Endothelial cell of hepatic sinusoid (primary cell): ENCODE data around the gene AQP5.

ENCODE experiments used
- in situ Hi-C: cut with HindIII; loops from 2 replicates; pipeline ENCODE4 v1.10.0; 2017; ENCODE audit warnings: low sequenced_read_pairs

AQP5 gene

DNA sequence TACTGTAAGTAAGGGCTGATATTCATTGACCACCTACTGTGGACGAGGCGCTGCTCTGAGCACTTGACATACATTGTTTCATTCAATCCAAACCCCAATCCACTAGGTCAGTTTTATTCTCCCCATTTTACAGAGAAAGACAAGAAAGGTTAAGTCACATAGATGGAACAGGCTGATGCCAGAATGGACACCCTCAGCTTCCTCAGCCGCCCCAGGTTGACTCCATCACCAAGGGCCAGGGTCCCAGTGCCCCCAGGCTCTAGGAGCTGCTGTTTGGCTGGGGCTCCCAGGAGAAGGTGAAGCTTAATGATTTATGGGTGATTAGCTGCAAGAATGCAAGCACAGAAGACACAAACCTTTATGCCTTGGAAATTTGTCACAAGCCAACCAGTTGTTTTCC lies 11.8 kb upstream of the AQP5 start:
- in situ Hi-C loops, result loop anchor here (5.0 kb wide), 1 partner anchor 58 kb away; no protein-coding TSS in a partner anchor

DNA sequence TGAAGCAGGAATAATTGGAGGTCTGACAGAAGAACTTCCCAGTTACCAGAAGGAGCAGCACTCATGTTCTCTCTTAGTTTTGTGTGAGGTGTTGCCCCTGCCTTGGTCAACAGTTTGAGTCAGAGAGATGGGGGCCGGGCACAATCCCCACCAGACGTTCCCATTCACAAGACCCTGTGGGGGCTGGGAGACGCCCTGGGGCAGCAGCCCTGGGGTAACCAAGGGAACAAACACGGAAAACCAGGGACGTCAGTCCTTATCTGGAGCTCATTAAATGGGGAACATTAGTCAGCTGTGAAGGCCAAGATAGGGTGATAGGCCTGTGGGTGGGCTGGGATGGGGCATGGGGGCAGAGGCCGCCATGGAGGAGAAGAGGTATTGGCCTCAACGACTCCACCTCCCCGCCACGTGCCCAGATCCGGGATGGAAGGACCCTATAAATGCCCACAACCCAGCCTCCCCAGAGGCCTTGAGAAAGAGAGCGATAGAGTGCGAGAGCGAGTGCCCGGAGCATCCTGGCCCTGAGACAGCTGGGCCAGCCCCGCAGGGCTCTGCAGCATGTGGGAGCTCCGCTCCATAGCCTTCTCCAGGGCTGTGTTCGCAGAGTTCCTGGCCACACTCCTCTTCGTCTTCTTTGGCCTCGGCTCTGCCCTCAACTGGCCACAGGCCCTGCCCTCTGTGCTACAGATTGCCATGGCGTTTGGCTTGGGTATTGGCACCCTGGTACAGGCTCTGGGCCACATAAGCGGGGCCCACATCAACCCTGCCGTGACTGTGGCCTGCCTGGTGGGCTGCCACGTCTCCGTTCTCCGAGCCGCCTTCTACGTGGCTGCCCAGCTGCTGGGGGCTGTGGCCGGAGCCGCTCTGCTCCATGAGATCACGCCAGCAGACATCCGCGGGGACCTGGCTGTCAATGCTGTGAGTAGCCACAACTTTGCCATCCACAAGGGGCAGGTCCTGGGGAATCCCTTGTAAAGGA lies 11.1 kb upstream of the AQP5 start, which contains the start of gene AQP2:
Gene AQP2 (plus strand): TSS at position 465 of the 979 bp plus-strand sequence. CDS start 94 bp downstream, at position 559.
- in situ Hi-C loops, result loop anchor here (5.0 kb wide), 1 partner anchor 58 kb away; no protein-coding TSS in a partner anchor

DNA sequence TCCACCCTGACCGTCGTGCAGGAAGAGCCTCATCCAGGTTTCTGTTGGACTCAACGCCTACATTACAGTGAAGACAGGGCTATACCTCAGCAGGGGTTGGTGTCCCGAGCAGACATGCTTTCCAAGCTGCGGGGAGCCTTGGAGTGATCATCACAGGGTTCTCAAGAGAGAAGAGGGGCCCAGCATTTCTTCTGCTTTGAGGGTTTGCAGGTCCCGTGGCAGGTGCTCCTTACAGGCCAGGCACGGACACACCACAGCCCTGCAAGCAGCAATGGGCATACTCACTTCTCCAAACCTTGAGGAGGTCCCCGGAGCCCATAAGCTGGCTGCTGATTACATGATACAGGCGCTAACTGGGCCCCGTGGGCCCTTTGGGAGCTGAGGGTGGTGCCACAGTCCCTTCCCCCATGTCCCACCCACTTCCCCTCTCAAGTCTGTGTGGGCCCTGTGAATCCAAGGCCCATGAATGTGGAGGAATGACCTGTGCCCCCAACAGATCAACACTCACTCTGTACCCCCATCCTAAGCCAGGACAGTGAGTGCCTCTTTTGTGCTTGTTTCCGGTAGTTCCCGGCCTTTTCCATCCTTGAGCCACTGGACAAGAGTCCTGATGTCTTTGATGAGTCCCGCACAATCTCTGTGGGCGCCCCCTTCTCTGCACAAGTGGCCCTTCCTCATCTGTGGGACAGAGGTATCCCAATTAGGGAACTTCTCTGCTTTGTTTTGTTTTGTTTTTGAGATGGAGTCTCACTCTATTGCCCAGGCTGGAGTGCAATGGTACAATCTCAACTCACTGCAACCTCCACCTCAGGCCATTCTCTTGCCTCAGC lies 10.0 kb upstream of the AQP5 start:
- in situ Hi-C loops, result loop anchor here (5.0 kb wide), 1 partner anchor 59 kb away; no protein-coding TSS in a partner anchor

DNA sequence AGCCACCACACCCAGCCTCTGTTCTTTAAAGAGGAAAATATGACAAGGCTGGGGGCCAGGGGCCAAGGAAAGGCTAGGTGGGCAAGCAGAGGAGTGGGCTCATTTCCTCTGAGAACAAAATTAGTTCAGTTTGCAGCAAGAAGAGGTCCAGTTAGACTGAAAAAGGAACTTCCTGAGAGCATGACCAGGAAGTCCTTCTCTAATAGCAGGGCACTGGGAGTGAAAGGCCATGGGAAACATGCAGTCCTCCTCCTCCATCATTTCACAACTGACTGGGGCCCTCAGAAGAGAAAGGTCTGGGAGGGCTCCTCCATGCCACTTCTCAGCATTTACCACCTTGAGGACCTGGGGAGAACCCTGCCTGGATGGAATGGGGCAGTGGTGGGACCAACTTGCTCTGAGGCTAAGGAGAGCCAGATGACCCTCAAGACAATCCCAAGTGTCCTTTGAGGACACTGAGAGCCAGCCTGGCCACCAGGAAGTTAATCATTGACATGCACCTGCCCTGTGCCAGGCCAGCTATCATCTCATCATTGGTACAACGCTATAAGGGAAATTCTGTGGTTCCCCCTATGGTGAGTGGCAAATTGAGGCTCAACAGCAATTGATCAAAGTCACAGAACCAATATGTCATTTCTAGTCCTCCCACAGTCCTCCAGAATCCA lies 9.1 kb upstream of the AQP5 start:
- in situ Hi-C loops, result loop anchor here (5.0 kb wide), 1 partner anchor 60 kb away; no protein-coding TSS in a partner anchor

DNA sequence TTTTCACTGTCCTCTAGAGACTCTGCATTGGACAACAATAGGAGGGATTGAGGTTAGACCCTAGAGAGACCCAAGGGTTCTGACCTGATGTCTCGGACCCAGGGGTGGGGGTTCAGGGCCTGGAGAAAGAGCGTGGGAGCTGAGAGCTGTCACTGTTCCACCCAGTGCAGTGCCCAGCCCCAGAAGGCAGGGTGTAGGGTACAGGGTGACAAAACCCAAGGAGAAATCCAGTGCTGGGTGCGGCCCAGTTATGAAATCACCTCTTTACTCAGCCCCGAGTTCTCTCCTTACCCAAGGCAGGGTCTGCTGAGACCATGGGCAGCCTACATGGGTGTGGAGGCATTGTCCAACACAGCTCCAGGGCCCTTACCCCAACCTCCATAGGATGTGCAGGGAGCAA lies 8.5 kb upstream of the AQP5 start:
- in situ Hi-C loops, result loop anchor here (5.0 kb wide), 1 partner anchor 61 kb away; no protein-coding TSS in a partner anchor

DNA sequence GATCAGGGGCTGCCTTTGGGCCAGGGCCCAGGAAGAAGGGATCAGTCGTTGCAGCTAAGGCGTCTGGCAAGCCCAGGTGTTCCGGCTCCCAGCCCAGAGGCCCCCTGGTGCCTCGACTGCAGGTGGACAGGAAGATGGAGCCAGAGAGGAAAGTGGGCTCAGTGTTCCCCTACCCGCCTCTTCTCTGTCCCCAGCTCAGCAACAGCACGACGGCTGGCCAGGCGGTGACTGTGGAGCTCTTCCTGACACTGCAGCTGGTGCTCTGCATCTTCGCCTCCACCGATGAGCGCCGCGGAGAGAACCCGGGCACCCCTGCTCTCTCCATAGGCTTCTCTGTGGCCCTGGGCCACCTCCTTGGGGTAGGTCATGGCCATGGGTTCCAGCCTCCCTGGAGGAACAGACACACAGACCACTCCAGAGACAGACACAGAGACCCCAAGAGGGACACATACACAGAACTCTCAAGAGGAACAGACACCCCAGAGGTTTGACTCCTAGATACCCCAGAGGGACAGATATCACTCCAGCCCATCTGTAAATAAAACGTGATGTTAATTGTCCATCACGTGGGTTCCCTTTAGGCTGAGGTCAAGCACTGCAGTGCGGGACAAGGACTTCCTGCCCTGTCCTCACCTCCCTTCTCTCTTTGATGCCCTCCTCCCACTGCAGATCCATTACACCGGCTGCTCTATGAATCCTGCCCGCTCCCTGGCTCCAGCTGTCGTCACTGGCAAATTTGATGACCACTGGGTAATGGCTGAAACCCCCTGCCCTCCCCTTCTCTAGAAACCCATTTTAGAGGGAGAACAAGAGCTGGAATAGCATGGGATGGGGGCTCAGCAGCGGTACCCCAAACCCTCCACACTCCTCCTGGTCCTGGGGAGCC lies 7.5 kb upstream of the AQP5 start:
- in situ Hi-C loops, result loop anchor here (5.0 kb wide), 1 partner anchor 62 kb away; no protein-coding TSS in a partner anchor

DNA sequence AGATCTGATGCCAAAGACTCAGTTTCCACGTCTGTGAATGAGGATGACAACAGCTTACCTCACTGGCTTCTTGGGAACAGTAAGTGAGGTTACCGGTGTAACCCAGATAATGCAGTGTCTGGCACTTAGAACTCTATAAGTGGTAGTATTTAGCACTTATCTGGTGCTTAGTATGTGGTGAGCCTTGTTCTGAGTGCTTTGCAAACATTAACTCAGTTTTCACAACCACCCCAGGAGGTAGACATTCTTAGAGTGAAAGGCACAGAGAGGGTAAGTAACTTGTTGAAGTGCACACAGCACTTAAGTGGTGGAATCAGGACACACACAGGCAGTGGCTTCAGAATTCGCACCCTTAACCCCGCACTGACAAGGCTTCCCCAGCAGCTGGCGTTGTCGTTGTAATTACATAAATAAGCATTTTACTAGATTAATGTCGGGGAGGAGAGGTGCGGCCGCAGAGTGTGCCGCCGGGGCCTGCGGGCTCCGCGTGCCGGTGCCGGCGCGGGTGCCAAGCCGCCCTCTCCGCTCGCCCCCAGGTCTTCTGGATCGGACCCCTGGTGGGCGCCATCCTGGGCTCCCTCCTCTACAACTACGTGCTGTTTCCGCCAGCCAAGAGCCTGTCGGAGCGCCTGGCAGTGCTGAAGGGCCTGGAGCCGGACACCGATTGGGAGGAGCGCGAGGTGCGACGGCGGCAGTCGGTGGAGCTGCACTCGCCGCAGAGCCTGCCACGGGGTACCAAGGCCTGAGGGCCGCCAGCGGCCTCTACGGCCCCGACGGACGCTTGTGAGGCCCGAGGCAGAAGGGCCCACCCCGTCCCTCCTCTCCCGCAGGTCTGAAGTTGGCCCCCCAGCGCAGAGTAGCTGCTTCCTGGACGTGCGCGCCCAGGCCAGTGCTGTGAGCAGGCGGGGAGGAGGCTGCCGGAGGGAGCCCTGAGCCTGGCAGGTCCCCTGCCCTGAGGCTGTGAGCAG lies 6.5 kb upstream of the AQP5 start:
- in situ Hi-C loops, result loop anchor here (5.0 kb wide), 1 partner anchor 63 kb away; no protein-coding TSS in a partner anchor

DNA sequence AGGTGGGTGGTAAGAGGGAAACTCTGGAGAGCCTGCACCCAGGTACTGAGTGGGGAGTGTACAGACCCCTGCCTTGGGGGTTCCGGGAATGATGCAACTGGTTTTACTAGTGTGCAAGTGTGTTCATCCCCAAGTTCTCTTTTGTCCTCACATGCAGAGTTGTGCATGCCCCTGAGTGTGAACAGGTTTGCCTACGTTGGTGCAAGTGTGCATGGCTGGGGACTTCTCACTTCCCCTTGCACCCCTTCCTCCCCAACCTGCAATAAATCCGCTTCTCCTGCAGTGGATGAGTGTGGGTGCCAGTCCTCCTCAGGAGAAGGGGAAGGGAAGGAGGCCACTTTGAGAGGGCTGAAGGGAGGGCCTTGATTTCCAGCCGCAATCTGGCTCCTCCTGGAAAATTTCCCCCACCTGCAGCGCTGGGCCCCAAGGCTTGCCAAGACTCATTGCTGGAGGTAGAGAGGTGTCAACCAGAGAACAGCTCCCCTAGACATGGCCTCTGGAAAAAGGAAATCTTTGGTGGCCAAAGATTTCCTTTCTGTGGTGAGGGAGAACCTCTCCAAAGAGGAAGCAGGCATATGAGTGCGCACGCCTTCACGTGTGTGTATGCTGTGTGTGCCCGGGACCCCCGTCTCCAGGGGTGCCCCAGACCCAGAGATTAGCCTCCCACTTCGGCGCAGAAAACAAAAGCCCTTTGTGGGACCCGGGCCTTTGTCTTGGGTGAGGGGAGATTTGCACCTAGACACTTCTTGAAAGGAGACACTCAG lies 5.6 kb upstream of the AQP5 start:
- in situ Hi-C loops, result no loop called here

DNA sequence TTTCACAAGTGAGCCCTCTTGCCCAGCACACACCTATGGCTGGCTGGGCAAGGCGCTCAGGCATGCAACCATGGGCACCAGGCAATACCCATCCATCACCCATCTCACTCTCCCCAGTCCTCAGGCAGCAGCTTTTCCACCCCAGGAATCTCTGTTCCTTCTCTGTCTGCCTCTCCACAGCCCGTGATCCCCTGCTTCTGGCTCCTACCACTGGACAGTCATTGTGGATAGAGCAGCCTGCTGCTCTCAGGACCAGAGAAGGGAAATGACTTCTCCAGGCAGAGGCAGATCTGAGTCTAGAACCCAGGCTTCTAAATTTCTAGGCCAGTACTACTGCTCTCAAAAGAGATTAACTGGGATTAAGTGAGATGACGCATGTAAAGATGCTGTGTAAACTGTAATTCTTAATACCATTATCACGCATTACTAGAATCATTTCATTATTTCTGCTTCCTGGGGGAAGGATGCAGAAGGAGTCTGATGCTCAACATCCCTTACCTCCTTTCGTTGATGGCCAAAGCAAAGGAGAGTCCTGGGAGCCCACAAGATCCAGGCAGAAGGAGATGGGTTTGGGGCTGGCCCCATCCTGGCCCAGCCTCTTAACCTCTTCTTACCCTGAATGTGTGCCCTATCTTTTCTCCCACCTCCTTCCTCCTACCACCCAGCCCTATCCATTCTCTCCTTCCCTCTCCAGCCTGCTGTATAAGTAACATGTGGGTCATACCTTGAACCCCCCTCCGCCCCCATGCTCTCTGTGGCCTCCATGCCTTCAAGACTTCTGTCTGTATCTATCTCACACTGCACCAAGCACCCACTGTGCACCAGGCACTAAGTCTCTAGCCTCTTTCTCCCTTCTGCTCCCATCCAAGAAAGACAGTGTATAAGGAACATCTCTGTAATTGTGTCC lies 4.8 kb upstream of the AQP5 start:
- in situ Hi-C loops, result no loop called here

DNA sequence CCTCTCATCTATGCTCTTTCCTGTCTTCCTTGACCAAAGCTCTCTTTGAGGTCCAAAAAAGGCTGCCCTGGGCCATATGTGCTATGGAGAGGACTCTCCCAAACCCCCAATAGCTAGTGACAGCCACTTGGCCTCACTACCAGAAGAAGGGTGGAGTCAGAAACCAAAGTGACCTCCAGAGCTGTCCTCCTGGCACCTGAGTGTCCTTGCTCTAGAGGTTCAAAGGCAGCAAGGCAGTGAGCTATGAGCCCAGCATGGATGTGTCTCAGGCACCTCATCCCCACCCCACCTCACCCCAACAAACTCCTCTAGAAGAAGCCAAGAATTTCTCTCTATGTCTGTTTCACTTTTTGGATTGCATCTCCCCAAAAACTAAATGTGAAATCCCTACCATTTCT lies 4.1 kb upstream of the AQP5 start:
- in situ Hi-C loops, result no loop called here

DNA sequence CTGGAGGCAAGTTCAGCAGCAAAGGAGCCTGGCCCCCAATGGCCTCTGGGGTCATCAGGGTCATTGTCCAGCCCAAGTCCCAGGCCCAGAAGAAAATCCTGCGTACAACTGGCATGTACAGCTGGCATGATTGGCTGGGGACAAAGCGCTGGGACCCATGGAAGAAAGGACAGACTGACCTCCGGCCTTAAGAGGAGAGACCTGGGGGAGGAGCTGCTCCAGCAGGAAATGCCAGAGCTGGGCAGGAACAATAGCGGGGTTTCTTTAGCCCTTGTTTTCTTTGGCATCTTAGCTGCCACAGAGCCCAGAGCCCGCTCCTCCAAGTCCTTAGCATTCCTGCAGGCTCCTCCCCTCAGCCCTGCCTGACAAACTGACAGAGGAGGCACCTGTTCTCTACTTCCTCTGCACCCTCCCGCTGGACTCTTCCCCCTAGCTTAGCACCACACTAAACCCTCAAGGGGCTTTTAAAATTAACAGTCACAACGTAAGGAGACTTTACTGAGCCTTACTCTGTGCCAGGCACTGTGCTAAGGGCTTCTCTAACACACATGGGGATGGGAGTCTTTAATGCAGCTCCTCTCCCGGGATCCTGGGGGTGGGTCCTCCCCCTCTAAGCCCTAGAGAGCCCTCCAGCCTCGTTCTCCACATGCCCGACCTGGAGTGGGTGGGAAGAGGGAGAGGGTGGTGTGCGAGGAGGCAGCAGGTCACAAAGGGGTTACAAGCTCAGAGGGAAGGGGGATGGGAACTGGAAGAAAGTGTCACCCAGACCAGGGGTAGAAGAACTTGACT lies 1.8 kb upstream of the AQP5 start:
- in situ Hi-C loops, result no loop called here

DNA sequence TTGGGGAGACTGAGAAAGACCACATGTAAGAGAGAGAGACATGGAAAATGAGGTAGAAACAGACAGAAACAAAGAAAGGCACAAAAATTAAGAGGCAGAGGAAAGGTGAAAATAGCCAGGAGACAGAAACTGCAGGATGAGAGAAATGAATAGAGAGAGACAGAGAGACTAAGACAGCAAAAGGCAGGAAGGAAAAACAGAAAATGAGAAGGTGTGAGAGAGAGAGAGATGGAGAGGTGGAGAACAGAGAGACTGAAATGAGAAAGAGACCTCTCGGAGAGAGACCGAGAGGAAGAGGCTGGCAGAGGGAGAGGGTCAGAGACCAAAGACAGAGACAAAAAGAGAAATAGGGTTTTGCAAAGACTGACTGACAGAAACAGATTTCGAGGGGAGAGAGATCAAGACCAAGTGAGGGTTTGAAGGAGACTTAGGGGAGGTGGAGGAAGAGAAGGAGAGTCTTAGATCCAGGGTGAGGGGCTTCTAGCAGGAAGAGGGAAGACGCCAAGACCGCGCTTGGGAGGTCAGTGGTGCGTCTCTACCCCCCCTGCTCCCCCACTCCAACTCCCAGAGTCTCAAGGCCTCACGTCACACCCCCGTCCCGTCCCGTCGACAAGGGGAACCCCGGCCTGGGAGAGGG lies 1.1 kb upstream of the AQP5 start:
- in situ Hi-C loops, result no loop called here

DNA sequence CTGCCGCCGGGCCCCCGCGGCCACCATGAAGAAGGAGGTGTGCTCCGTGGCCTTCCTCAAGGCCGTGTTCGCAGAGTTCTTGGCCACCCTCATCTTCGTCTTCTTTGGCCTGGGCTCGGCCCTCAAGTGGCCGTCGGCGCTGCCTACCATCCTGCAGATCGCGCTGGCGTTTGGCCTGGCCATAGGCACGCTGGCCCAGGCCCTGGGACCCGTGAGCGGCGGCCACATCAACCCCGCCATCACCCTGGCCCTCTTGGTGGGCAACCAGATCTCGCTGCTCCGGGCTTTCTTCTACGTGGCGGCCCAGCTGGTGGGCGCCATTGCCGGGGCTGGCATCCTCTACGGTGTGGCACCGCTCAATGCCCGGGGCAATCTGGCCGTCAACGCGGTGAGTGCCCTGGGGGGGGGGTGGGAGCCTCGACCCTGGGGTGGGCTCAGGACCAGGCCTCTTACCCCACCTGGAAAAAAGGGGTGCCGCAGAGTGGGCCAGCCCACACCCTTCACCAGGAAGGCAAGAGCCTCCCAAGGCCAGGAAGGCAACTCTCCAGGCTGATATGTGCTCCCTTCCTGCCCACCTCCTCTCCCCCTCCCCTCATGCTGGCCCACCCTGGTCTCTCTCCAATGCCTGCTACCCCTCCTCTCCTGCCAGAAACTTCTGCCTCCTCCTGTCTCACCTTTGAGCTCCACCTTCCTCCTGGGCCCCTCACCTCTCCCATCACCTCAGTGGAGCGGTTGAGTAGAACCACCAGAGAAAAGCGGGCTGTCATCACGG lies 507 bp downstream of the AQP5 start:
- in situ Hi-C loops, result no loop called here

DNA sequence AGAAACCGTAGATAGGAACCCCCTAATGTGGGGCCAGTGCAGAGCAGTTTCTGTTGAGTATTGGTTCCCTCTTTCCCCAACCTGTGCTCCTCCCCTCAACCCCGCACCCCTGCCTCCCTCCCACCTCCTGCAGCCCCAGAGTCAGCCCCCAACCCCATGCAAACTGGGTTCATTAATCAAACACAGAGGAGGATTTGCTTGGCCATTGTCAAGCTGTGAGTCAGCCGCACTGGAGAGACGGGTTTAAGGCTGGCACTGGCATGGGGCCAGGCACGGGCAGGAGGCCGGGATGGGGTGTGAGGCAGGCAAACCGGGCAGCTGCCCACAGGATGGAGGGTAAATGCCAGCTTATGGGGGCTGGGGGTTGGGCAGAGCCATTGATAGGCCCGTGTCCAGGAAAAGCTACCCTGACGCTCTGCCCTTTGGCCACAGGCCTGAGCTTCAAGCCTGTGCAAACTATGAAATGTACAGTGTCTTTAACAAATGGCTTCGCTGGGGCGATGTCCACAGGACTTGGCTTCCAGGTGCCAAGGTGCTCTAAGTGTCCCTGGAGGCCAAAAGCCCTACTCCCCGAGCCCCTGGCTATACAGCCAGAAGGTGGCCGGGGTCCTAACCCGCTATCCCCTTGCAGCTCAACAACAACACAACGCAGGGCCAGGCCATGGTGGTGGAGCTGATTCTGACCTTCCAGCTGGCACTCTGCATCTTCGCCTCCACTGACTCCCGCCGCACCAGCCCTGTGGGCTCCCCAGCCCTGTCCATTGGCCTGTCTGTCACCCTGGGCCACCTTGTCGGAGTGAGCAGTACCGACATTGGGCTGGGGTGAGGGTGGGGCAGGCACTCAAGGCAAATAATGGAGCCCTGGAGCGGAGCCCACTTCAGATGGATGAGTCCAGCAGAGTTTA lies 1.4 kb downstream of the AQP5 start:
- in situ Hi-C loops, result no loop called here
